ENCODE measurements around the gene TMEM114. TPM values are rescaled to one million over a fixed set of nuclear protein-coding genes. Genes with fewer than 3 reads are reported as not detected.

Gene TMEM114
- 0.49 TPM for polyA plus RNA-seq
- long read RNA-seq, donor 1 = 0 reads
- long read RNA-seq, donor 2 = 0 reads
- long read RNA-seq, donor 3 = 0 reads
- long read RNA-seq, donor 4 = 0 reads
- long read RNA-seq, donor 5 = 0 reads
- long read RNA-seq, donor 6 = 0 reads
- long read RNA-seq, donor 7 = 0 reads
- long read RNA-seq, donor 8 = 0 reads
- long read RNA-seq, donor 9 = 0 reads
- long read RNA-seq, donor 10 = 0 reads
- long read RNA-seq, donor 11 = 0 reads

DNA sequence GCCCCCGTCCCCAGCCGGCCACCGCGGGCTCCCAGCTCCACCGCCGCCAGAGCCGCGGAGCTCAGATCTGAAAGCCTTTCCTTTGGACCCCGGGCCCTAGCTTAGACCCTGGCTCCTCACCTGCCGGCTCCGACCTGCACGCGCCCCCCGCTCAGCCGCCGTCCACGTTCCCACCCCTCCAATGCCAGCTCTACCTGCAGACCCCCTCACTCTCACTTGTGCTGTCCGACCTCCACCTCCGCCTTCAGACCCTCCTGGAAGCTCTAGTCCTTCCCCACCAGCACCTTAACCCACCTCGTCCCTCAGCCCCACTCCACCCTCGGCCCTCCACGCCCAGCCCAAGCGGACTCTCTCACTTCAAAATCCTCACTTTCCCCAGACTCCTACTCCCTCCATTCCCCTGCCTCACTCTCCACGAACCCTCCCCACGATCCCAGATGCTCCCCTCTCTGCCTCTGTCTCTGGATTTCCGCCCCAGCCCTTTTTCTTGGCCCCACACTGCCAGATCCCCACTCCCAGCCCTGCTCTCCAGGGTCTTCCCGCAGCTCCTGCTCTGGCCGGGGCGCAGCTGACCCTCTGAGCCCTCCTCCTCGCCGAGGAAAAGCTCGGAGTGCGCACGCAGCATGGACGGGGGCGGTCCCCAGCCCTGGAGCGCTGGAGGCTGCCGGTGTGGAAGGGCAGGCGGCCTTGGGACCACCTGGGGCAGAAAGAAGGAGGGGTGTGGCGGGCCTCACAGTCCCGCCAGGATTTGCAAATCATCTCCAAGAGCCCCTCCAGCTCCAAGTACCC, at the start of gene TMEM114:
Gene TMEM114 (minus strand): TSS at position 612 of the 789 bp plus-strand sequence. CDS start 673 bp downstream, outside the sequence.
- Histone ChIP-seq H3K4me1 (ENCODE audit: control insufficient read depth, insufficient read depth, low read length) (peaks cover 6% of the 10 kb centered on the region), H3K9me3 (ENCODE audit: control insufficient read depth, low read depth, low read length) (peaks cover 8% of the 10 kb centered on the region), H3K27me3 (ENCODE audit: control insufficient read depth, insufficient read depth, low read length) (peaks cover 63% of the 10 kb centered on the region), H3K27ac (ENCODE audit: low read length) (no peak within 1 kb of the TSS), H3K36me3 (ENCODE audit: control insufficient read depth, insufficient read depth, low read length) (no peaks in the 10 kb centered on the region), H3K4me3 (ENCODE audit: low read length) (no peak within 1 kb of the TSS)
- DNase-seq = no peak
- WGBS (ENCODE audit: insufficient coverage, low lambda C conversion rate) = no CpG with 5 or more reads among the region's 41 CpGs

DNA sequence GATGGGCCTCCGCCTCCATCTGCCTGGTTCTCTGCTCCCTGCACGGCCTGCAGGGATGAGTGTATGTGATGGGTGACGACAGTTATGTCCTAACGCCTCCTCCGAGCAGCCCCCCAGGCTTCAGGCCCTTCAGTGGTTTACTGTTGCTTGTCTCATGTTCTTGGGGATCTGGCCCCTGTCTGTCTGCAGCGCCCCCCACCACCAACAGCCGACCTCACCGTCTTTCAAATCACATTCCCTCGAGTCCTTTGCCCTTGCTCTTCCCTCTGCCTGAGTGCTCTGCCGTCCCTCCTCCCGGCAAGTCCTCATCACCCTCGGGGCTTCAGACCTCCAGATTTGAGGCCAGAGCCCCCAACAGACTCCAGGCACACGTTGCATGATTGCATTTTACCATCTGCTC, 49.4 kb upstream of the TMEM114 start:
- H3K9me3 ChIP-seq (ENCODE audit: control insufficient read depth, low read depth, low read length) = no peaks in the 10 kb centered on the region

DNA sequence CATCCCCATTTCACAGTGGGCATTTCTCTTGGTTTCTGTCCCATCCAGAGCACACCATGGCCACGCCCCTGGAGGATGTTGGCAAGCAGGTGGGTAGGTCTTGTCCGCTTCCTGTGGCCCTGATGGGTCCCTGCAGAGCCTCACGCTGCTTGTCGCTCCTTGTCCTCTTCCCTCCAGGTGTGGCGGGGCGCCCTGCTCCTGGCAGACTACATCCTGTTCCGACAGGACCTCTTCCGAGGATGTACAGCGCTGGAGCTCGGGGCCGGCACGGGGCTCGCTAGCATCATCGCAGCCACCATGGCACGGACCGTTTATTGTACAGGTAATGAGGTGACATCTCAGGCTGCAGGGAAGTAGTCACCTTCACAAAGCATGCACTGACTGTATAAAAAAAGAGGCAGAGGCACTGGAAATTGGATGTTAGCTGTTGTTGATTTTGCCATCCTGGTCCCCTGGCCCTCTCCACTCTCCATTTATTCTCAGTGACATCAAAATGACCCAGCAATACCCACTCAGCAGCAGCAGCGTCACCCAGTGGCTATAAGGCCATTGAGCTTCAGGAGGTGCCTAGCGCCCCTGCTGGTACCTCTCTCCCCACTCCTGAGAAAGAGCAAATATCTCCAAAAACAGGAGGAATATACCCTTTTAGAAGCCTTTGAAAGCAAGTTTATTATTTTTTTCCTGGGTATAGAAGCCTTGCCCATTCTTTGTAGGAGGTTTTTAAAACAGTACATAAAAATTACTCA, 44.9 kb upstream of the TMEM114 start:
- Histone ChIP-seq H3K36me3 (ENCODE audit: control insufficient read depth, insufficient read depth, low read length) (peaks cover 88% of the 10 kb centered on the region), H3K4me1 (ENCODE audit: control insufficient read depth, insufficient read depth, low read length) (no peaks in the 10 kb centered on the region), H3K9me3 (ENCODE audit: control insufficient read depth, low read depth, low read length) (no peaks in the 10 kb centered on the region), H3K4me3 (ENCODE audit: low read length) (no peak overlapping the region), H3K27me3 (ENCODE audit: control insufficient read depth, insufficient read depth, low read length) (no peaks in the 10 kb centered on the region), H3K27ac (ENCODE audit: low read length) (no peak overlapping the region)
- WGBS (ENCODE audit: insufficient coverage, low lambda C conversion rate) = no CpG with 5 or more reads among the region's 18 CpGs
- DNase-seq = no peak

More for the DNA sequence above, 49.4 kb upstream of the TMEM114 start:
- H3K4me1 ChIP-seq (ENCODE audit: control insufficient read depth, insufficient read depth, low read length) = no peaks in the 10 kb centered on the region
- no peak overlapping the region for H3K27ac ChIP-seq (ENCODE audit: low read length)
- no peak overlapping the region for H3K4me3 ChIP-seq (ENCODE audit: low read length)
- peaks cover 87% of the 10 kb centered on the region for H3K36me3 ChIP-seq (ENCODE audit: control insufficient read depth, insufficient read depth, low read length)
- no peaks in the 10 kb centered on the region for H3K27me3 ChIP-seq (ENCODE audit: control insufficient read depth, insufficient read depth, low read length)
- no peak for DNase-seq
- WGBS (ENCODE audit: insufficient coverage, low lambda C conversion rate) = 100% methylated on average over 2 of the region's 13 CpGs

DNA sequence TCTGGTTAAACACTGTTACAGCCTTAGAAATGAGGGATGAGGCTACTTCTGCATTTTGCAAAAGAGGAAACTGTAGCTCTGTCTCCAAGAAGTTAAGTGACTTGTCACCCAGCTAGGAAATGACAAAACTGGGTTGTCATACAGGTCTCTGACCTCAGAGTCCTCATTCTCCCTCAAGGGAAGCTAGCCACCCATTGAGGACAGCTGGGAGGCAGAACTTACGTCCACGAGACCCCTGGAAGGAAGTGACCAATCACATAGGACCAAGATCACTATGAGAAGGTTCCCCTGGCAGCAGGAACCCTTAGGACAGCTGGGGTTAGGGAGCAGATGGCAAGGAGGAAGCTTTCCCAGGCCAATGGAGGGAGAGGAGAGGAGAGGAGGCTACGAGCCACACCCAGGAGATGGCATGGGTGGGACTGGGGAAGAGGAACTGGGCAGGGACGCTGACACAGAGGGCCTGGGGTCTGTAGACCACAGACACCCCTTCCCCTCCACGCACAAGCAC, 42.4 kb upstream of the TMEM114 start:
- H3K27me3 ChIP-seq (ENCODE audit: control insufficient read depth, insufficient read depth, low read length) = no peaks in the 10 kb centered on the region
- H3K36me3 ChIP-seq (ENCODE audit: control insufficient read depth, insufficient read depth, low read length) = peaks cover 90% of the 10 kb centered on the region
- H3K4me1 ChIP-seq (ENCODE audit: control insufficient read depth, insufficient read depth, low read length) = no peaks in the 10 kb centered on the region

DNA sequence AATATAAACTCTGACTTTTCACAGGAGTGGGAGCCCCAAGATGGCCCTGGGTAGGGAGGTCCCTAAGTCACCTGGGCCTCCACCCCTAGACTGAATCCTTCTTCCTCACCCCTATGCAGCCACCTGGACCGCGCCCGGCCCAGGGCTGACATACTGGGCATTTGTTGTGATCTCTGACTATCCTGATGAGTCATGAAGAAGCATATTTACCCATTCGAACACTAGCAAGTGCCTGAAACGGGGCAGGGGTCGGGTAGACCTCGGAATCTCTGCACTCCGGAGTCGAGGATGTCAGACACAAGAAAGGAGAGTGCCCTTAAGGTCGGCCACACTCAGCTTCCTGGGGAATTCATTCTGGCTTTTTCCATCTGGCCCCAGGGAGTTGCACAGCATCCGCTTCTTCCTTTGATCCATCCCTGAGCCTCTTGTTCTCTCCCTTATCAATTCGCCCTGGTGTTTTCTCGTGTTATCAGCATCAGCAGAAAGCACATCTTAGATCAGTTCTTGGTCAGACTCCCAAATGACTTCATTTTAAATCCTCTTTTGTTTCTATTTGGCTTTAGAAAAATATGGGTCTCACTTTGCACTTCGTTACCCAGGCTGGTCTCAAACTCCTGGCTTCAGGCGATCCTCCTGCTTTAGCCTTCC, 41.6 kb upstream of the TMEM114 start:
- Histone ChIP-seq H3K4me3 (ENCODE audit: low read length) (no peak overlapping the region), H3K4me1 (ENCODE audit: control insufficient read depth, insufficient read depth, low read length) (no peaks in the 10 kb centered on the region), H3K27ac (ENCODE audit: low read length) (no peak overlapping the region), H3K9me3 (ENCODE audit: control insufficient read depth, low read depth, low read length) (no peaks in the 10 kb centered on the region), H3K27me3 (ENCODE audit: control insufficient read depth, insufficient read depth, low read length) (no peaks in the 10 kb centered on the region), H3K36me3 (ENCODE audit: control insufficient read depth, insufficient read depth, low read length) (peaks cover 91% of the 10 kb centered on the region)
- no peak for DNase-seq
- 59% methylated on average over 4 of the region's 15 CpGs for WGBS (ENCODE audit: insufficient coverage, low lambda C conversion rate)

More for the DNA sequence above, 42.4 kb upstream of the TMEM114 start:
- peak in 1 of 2 donors; percentile 16 for DNase-seq
- no peak overlapping the region for H3K27ac ChIP-seq (ENCODE audit: low read length)
- no CpG with 5 or more reads among the region's 5 CpGs for whole genome bisulfite sequencing (ENCODE audit: insufficient coverage, low lambda C conversion rate)
- no peak overlapping the region for H3K4me3 ChIP-seq (ENCODE audit: low read length)
- no peaks in the 10 kb centered on the region for H3K9me3 ChIP-seq (ENCODE audit: control insufficient read depth, low read depth, low read length)

DNA sequence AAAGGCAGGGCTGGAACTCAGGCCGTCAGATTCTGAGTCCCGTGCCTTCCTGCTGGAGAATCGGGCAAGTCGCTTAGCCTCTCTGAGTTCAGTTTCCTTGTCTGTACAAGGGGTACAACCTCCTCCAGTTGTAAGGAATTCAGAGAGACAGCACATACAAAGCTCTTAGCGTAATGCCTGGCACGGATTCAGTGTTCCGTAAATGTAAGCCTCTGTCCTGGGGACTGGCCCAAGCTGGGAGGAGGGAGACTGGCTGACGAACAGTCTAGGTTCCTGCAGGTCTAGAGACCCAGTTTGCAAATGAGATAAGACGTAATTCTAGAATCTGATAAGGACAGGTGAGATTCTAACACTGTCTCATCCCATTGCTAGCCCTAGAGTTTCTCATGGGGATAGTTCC, 41.1 kb upstream of the TMEM114 start:
- H3K36me3 ChIP-seq (ENCODE audit: control insufficient read depth, insufficient read depth, low read length) = peaks cover 87% of the 10 kb centered on the region
- WGBS (ENCODE audit: insufficient coverage, low lambda C conversion rate) = no CpG with 5 or more reads among the region's 9 CpGs
- H3K27me3 ChIP-seq (ENCODE audit: control insufficient read depth, insufficient read depth, low read length) = no peaks in the 10 kb centered on the region
- no peaks in the 10 kb centered on the region for H3K9me3 ChIP-seq (ENCODE audit: control insufficient read depth, low read depth, low read length)
- no peak overlapping the region for H3K4me3 ChIP-seq (ENCODE audit: low read length)
- DNase-seq = no peak
- no peak overlapping the region for H3K27ac ChIP-seq (ENCODE audit: low read length)
- H3K4me1 ChIP-seq (ENCODE audit: control insufficient read depth, insufficient read depth, low read length) = no peaks in the 10 kb centered on the region

DNA sequence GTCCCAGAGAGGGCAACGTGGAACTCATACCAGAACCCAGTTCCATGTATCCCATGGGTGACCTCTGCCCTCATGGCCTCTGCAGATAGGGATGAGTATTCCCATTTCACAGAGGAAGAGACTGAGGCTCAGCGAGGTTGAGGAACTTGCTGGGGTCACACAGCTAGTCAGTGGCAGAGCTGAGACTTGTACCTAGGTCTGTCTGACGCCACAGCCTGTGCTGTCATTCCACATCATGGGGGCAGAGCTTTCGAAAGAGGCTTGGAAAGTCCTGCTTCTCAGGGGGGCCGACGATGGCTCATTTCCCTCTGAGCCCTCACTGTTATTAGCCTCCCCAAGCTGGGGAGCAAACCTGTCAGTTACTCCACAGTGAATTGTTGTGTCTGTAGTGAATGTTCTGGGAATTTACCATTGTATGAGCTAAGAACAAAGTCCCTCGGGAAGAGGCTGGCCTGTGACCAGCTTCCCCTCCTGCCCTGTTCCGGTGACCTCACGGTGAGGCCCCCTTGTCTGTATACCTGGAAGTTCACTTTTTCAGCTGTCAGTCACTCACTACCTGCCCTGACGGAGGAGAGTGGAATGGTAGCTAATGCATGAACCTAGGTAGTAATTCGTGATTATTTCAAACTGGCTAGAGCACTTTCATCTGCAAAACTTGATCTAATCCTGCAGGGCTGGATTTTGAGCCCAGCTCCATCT, 40.1 kb upstream of the TMEM114 start:
- no peak overlapping the region for H3K27ac ChIP-seq (ENCODE audit: low read length)
- no CpG with 5 or more reads among the region's 11 CpGs for WGBS (ENCODE audit: insufficient coverage, low lambda C conversion rate)
- H3K36me3 ChIP-seq (ENCODE audit: control insufficient read depth, insufficient read depth, low read length) = peaks cover 87% of the 10 kb centered on the region
- H3K27me3 ChIP-seq (ENCODE audit: control insufficient read depth, insufficient read depth, low read length) = no peaks in the 10 kb centered on the region
- no peaks in the 10 kb centered on the region for H3K4me1 ChIP-seq (ENCODE audit: control insufficient read depth, insufficient read depth, low read length)
- DNase-seq = no peak
- no peaks in the 10 kb centered on the region for H3K9me3 ChIP-seq (ENCODE audit: control insufficient read depth, low read depth, low read length)
- no peak overlapping the region for H3K4me3 ChIP-seq (ENCODE audit: low read length)

DNA sequence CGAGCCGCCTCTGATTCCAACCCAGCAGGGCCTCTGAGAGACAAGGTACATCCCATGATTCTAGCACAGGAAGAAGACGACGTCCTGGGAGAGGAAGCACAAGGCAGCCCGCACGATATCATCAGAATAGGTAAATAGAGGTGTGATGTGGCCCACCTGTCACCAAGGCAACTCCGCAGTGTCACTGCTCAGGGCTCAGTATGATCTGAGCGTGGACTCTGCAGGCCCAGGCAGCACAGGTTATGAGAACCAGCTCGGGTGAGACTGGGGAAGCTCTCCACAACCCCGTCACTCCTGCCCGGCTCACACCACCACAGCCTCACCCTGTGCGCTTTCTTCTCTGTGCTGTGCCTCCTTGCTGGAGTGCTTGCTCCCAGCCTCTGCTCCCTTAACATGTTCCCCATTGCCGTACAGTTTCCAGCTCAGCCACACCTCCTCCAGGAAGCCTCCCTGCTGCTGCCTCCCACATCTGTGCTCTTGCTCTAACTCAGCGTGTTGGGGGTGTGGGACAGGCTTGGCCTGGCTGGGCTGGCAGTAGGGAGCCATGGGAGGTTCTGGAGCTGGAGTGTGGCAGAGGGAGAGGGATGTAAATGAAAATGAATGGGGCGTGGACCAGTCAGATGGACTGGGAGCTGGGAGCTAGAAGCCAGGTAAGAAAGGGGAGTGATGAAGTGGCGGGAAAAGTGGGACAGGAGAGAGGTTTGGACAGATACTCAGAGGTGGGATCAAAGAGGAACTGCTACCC, 38.8 kb upstream of the TMEM114 start:
- DNase-seq = no peak

DNA sequence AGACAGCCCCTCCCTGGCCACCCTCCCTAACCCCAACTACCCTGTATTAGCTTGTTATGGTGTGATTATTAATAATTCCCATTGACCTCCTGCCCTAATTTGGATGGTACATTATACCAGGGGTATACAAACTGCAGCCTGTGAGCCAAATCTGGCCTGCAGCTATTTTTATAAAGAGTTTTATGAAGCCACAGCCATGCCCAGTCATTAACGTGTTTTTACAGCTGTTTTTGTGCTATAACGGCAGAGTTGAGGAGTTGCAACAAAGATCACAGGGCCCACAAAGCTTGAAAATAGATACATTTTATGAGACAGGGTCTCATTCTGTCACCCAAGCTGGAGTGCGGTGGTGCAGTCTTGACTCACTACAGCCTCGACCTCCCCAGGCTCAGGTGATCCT, 37.1 kb upstream of the TMEM114 start:
- peaks cover 64% of the 10 kb centered on the region for H3K36me3 ChIP-seq (ENCODE audit: control insufficient read depth, insufficient read depth, low read length)
- no CpG with 5 or more reads among the region's 4 CpGs for WGBS (ENCODE audit: insufficient coverage, low lambda C conversion rate)
- no peak overlapping the region for H3K27ac ChIP-seq (ENCODE audit: low read length)
- H3K4me1 ChIP-seq (ENCODE audit: control insufficient read depth, insufficient read depth, low read length) = peaks cover 2% of the 10 kb centered on the region
- H3K4me3 ChIP-seq (ENCODE audit: low read length) = no peak overlapping the region
- no peaks in the 10 kb centered on the region for H3K9me3 ChIP-seq (ENCODE audit: control insufficient read depth, low read depth, low read length)
- no peak for DNase-seq
- H3K27me3 ChIP-seq (ENCODE audit: control insufficient read depth, insufficient read depth, low read length) = no peaks in the 10 kb centered on the region

More for the DNA sequence above, 38.8 kb upstream of the TMEM114 start:
- peaks cover 80% of the 10 kb centered on the region for H3K36me3 ChIP-seq (ENCODE audit: control insufficient read depth, insufficient read depth, low read length)
- no peak overlapping the region for H3K27ac ChIP-seq (ENCODE audit: low read length)
- 100% methylated on average over 2 of the region's 16 CpGs for WGBS (ENCODE audit: insufficient coverage, low lambda C conversion rate)
- H3K4me1 ChIP-seq (ENCODE audit: control insufficient read depth, insufficient read depth, low read length) = no peaks in the 10 kb centered on the region
- H3K9me3 ChIP-seq (ENCODE audit: control insufficient read depth, low read depth, low read length) = no peaks in the 10 kb centered on the region
- no peak overlapping the region for H3K4me3 ChIP-seq (ENCODE audit: low read length)
- H3K27me3 ChIP-seq (ENCODE audit: control insufficient read depth, insufficient read depth, low read length) = no peaks in the 10 kb centered on the region

Data from large intestine (tissue), 12 donors.